ENCODE results near the gene NDUFS3.

Gene NDUFS3

GRCh38 chr11:47589977-47590861 lies 11.3 kb downstream of the NDUFS3 start:
- CTCF ChIA-PET = no interaction called here
- H3K27me3 Mint-ChIP-seq = peaks cover 37% of the 10 kb centered on the region
- H3K9me3 Mint-ChIP-seq = no peaks in the 10 kb centered on the region
- H3K36me3 Mint-ChIP-seq = no peaks in the 10 kb centered on the region
- no peak for DNase-seq
- no peak overlapping the region for H3K4me3 Mint-ChIP-seq
- H3K4me1 Mint-ChIP-seq = peaks cover 18% of the 10 kb centered on the region
- H3K27ac Mint-ChIP-seq = no peak overlapping the region

DNA sequence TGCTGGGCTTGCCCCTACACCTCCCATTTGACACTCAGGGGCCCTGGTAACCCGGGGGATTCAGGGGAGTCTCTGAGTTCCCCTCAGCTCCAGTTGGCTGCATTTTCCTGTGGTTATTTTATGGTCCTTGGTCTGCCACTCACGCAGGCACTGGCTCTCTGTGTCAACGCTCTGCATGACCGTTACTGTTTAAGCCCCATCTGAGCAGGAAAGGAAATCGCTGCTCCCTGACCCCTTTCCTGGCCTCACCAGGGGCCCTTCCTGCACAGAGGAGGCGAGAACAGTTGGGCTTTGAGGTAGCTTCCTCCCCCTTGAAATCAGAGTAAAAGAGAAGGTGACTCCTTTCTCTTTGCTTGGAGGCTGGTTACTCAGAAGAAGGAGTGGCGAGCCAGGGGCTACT lies 12.9 kb downstream of the NDUFS3 start:
- H3K4me3 Mint-ChIP-seq = no peak overlapping the region
- H3K27me3 Mint-ChIP-seq = peaks cover 52% of the 10 kb centered on the region
- H3K9me3 Mint-ChIP-seq = no peaks in the 10 kb centered on the region
- H3K36me3 Mint-ChIP-seq = no peaks in the 10 kb centered on the region
- H3K27ac Mint-ChIP-seq = no peak overlapping the region
- peaks cover 18% of the 10 kb centered on the region for H3K4me1 Mint-ChIP-seq
- CTCF ChIA-PET = interaction anchor here (1.1 kb wide), 1 partner anchor 28 kb away, joined by 3 read pairs; no protein-coding TSS in a partner anchor
- no peak for DNase-seq

- DNase-seq = no peak
- H3K9me3 Mint-ChIP-seq = no peaks in the 10 kb centered on the region
- H3K4me3 Mint-ChIP-seq = no peak overlapping the region
- H3K4me1 Mint-ChIP-seq = peaks cover 18% of the 10 kb centered on the region
- H3K36me3 Mint-ChIP-seq = no peaks in the 10 kb centered on the region
- H3K27ac Mint-ChIP-seq = no peak overlapping the region
- peaks cover 55% of the 10 kb centered on the region for H3K27me3 Mint-ChIP-seq
- CTCF ChIA-PET = interaction anchor here (0.6 to 1.6 kb wide), 3 partner anchors 28 to 113 kb away, joined by 3 to 5 read pairs (median 3); no protein-coding TSS in a partner anchor
These were observed 13.4 kb downstream of the NDUFS3 start for GRCh38 chr11:47592251-47592650.

DNA sequence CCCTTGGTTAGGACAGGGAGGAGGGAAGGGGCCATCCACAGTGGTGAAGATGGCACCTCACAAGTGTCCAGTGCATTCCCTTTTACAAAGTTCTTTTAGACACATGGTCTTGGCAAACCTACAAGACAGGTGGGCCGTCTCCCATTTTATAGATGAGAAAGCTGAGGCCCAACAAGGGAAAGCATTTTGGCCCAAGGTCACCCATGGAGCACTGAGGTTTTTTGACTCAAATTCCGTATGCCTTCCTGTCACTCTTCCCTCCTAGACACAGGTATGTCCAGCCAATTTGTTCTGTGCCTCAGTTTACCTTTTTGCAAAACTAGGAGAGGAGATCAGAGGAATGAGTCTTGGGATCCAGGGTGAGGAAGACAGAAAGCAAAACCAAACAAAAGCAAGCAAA lies 14.1 kb downstream of the NDUFS3 start:
- no peak for DNase-seq
- Mint-ChIP-seq H3K9me3 (no peaks in the 10 kb centered on the region), H3K36me3 (no peaks in the 10 kb centered on the region), H3K4me3 (no peak overlapping the region), H3K4me1 (peaks cover 18% of the 10 kb centered on the region), H3K27me3 (peaks cover 55% of the 10 kb centered on the region), H3K27ac (no peak overlapping the region)
- CTCF ChIA-PET = interaction anchor here (0.6 to 1.6 kb wide), 2 partner anchors 41 to 112 kb away, joined by 3 to 5 read pairs; no protein-coding TSS in a partner anchor

DNA sequence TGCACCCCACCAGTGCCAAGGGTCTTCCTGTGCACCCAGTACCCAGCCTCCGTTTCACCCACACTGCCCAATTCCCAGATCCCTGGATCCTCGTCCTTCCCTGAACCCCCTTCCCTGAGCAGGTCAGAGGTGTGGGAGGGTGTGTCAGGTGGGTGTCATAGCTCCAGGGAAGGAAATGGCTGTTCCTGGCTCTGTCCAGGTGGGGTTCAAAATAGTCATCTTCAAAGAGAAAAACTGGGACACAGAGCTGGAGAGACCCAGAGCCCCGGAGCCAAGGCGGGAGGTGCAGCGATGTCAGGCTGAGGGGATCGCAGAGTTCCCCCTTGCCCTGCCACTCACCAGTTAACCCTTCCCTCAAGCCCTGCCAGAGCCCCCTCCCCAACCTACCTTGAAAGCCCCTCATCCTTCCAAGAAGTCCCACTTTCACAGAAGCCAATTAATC lies 14.6 kb downstream of the NDUFS3 start:
- no peaks in the 10 kb centered on the region for H3K36me3 Mint-ChIP-seq
- no peak overlapping the region for H3K4me3 Mint-ChIP-seq
- H3K27me3 Mint-ChIP-seq = peaks cover 59% of the 10 kb centered on the region
- no peak overlapping the region for H3K27ac Mint-ChIP-seq
- DNase-seq = no peak
- no peaks in the 10 kb centered on the region for H3K9me3 Mint-ChIP-seq
- H3K4me1 Mint-ChIP-seq = peaks cover 18% of the 10 kb centered on the region
- CTCF ChIA-PET = interaction anchor here (1.6 kb wide), 1 partner anchor 42 kb away, joined by 5 read pairs; no protein-coding TSS in a partner anchor

- Mint-ChIP-seq H3K4me1 (peaks cover 18% of the 10 kb centered on the region), H3K27ac (no peak within 1 kb of the TSS), H3K4me3 (no peak within 1 kb of the TSS), H3K36me3 (no peaks in the 10 kb centered on the region), H3K27me3 (peaks cover 59% of the 10 kb centered on the region), H3K9me3 (no peaks in the 10 kb centered on the region)
- DNase-seq = no peak
- CTCF ChIA-PET = no interaction called here
These were observed 15.3 kb downstream of the NDUFS3 start, which contains the start of gene C1QTNF4 for GRCh38 chr11:47593934-47594855. Gene C1QTNF4, minus strand, starts transcription at chr11:47594411. Its CDS starts 3,601 bp downstream, at chr11:47590810.

- no peak overlapping the region for H3K27ac Mint-ChIP-seq
- H3K27me3 Mint-ChIP-seq = peaks cover 59% of the 10 kb centered on the region
- H3K9me3 Mint-ChIP-seq = no peaks in the 10 kb centered on the region
- no peak overlapping the region for H3K4me3 Mint-ChIP-seq
- DNase-seq = no peak
- CTCF ChIA-PET = no interaction called here
- H3K4me1 Mint-ChIP-seq = peaks cover 18% of the 10 kb centered on the region
- H3K36me3 Mint-ChIP-seq = no peaks in the 10 kb centered on the region
These were observed 16.2 kb downstream of the NDUFS3 start for GRCh38 chr11:47595029-47595428.

DNA sequence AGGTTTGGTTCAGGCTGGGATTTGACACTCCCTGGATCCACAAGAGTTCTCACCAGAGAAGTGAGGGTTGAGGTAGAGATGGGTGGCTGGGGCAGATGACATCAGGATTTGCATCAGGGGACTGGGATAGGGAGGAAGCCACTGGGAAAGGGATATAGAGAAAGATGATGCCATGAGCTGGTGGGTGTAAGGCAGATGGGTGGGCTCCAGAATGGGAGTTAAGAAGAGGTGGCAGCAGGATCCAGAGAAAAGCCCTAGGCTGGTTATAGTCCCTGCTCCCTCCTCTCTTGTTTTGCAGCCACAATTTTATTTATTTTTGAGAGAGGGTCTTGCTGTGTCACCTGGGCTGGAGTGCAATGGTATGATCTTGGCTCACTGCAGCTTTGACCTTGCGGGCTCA lies 17.1 kb downstream of the NDUFS3 start:
- CTCF ChIA-PET = no interaction called here
- Mint-ChIP-seq H3K27ac (no peak overlapping the region), H3K27me3 (peaks cover 59% of the 10 kb centered on the region), H3K4me1 (peaks cover 17% of the 10 kb centered on the region), H3K4me3 (no peak overlapping the region), H3K36me3 (no peaks in the 10 kb centered on the region), H3K9me3 (no peaks in the 10 kb centered on the region)
- DNase-seq = no peak

DNA sequence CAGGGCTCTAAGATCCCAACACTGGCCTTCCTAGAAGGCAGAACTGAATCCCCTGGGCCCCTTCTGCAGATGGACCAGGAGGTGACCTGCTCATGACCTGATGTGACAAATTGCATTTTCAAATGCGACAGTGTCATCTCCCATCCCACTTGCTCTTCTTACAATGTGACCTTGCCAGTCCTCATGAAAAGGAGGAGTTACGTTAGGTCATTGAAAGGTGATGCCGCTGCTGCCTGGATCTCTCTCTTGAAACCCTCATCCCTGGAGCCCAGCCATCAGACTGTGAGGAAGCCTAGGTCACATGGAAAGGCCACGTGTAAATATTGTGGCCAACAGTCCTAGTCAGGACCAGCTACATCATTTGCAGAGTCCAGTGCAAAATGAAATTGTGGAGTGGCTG lies 21.0 kb downstream of the NDUFS3 start:
- no peak overlapping the region for H3K27ac Mint-ChIP-seq
- CTCF ChIA-PET = no interaction called here
- peaks cover 31% of the 10 kb centered on the region for H3K27me3 Mint-ChIP-seq
- H3K4me3 Mint-ChIP-seq = no peak overlapping the region
- no peak for DNase-seq
- no peaks in the 10 kb centered on the region for H3K4me1 Mint-ChIP-seq
- H3K9me3 Mint-ChIP-seq = no peaks in the 10 kb centered on the region
- no peaks in the 10 kb centered on the region for H3K36me3 Mint-ChIP-seq

DNA sequence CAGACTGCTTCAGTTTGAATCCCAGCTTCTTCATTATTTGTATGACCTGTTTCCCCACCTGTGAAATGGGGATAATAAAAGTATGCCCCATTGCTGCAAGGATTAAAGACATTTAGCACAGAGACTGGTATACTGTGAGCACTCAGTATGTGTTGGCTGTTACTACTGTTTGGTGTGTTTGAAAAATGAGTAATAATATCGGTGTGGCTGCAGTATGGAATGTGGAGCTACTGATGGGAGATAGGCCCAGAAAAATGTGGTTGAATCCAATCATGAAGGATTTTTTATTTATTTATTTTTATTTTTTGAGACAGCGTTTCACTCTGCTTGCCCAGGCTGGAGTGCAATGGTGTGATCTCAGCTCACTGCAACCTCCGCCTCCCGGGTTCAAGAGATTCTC lies 24.4 kb downstream of the NDUFS3 start:
- no peak overlapping the region for H3K27ac Mint-ChIP-seq
- H3K27me3 Mint-ChIP-seq = peaks cover 13% of the 10 kb centered on the region
- H3K9me3 Mint-ChIP-seq = no peaks in the 10 kb centered on the region
- CTCF ChIA-PET = no interaction called here
- H3K4me1 Mint-ChIP-seq = peaks cover 3% of the 10 kb centered on the region
- no peak overlapping the region for H3K4me3 Mint-ChIP-seq
- no peak for DNase-seq
- H3K36me3 Mint-ChIP-seq = peaks cover 5% of the 10 kb centered on the region

DNA sequence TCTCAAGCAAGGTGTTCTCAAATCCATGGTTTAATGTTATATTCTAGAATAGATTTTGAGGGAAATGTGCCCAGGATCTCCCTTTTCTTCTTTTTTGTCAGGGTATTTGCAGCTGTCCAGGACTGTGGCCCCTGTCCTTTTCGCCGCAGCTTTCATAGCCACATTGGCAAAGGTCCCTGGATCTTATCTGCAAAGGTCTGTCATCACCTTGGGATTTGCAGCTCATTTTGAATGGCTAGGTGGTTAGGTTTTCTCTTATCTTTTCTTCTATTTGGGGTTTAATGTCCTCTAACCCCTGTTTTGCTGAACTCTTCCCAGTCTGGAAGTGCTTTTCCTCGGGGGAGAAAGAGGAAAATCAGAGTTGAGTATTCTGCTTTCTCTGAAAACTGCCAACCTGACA lies 27.0 kb downstream of the NDUFS3 start:
- DNase-seq = no peak
- Mint-ChIP-seq H3K36me3 (peaks cover 5% of the 10 kb centered on the region), H3K4me1 (peaks cover 10% of the 10 kb centered on the region), H3K27ac (no peak overlapping the region), H3K4me3 (no peak overlapping the region), H3K27me3 (peaks cover 11% of the 10 kb centered on the region), H3K9me3 (no peaks in the 10 kb centered on the region)
- CTCF ChIA-PET = no interaction called here

DNA sequence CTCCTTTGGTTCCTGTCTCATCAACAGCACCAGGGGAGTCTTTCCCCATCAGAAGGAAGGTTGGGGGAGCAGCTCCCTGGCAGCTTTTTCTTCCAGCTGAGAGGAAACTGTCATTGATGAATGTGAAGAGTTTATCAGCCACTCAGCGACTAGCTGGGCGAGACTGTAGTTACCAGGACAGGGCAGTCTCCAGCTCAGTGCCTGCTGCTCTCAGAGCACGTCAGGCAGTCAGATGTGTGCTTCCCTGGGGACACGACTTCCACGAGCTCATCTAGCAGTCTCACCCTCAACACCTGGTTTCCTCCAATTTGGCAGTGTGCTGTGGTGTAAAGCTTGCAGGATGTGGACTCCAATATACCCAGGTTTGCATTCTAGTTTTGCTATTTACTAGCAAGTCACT lies 27.9 kb downstream of the NDUFS3 start:
- H3K4me3 Mint-ChIP-seq = no peak overlapping the region
- CTCF ChIA-PET = interaction anchor here (1.2 to 1.6 kb wide), 2 partner anchors 10 to 25 kb away, joined by 3 to 7 read pairs; no protein-coding TSS in a partner anchor
- no peak overlapping the region for H3K27ac Mint-ChIP-seq
- H3K4me1 Mint-ChIP-seq = peaks cover 10% of the 10 kb centered on the region
- no peaks in the 10 kb centered on the region for H3K9me3 Mint-ChIP-seq
- peaks cover 9% of the 10 kb centered on the region for H3K27me3 Mint-ChIP-seq
- no peak for DNase-seq
- peaks cover 5% of the 10 kb centered on the region for H3K36me3 Mint-ChIP-seq

GRCh38 chr11:47607380-47607779 lies 28.5 kb downstream of the NDUFS3 start:
- Mint-ChIP-seq H3K4me1 (peaks cover 10% of the 10 kb centered on the region), H3K4me3 (no peak overlapping the region), H3K9me3 (no peaks in the 10 kb centered on the region), H3K27ac (no peak overlapping the region), H3K27me3 (peaks cover 5% of the 10 kb centered on the region), H3K36me3 (peaks cover 5% of the 10 kb centered on the region)
- CTCF ChIA-PET = interaction anchor here (1.2 to 1.6 kb wide), 2 partner anchors 10 to 26 kb away, joined by 3 to 7 read pairs; no protein-coding TSS in a partner anchor
- no peak for DNase-seq

GRCh38 chr11:47609675-47610074 lies 30.8 kb downstream of the NDUFS3 start:
- peaks cover 10% of the 10 kb centered on the region for H3K4me1 Mint-ChIP-seq
- H3K4me3 Mint-ChIP-seq = no peak overlapping the region
- no peak overlapping the region for H3K27ac Mint-ChIP-seq
- DNase-seq = no peak
- H3K27me3 Mint-ChIP-seq = peaks cover 5% of the 10 kb centered on the region
- H3K9me3 Mint-ChIP-seq = no peaks in the 10 kb centered on the region
- peaks cover 7% of the 10 kb centered on the region for H3K36me3 Mint-ChIP-seq
- CTCF ChIA-PET = interaction anchor here (1.3 kb wide), 1 partner anchor 235 kb away, joined by 7 read pairs; no protein-coding TSS in a partner anchor
